AG04450 (cell line): ENCODE data around the gene ELMOD3. TPM values are rescaled to one million over a fixed set of nuclear protein-coding genes. Genes with fewer than 3 reads are reported as not detected.

Source experiments
- CTCF ChIA-PET: fragments of 300-600, 350-600 bp; formaldehyde crosslinking; extraction: SDS; loops from one replicate; lab custom pipeline; 2022; ENCODE audit warnings: antibody characterized with exemption, inconsistent platforms; lab: Charles Lee
- POLR2A ChIA-PET: fragments of 350-600 bp; formaldehyde crosslinking; extraction: SDS; loops from one replicate; lab custom pipeline; 2021; ENCODE audit warnings: antibody characterized with exemption, inconsistent platforms; lab: Yijun Ruan, JAX
- DNase-seq: peaks from one replicate; pipeline ENCODE4 v3.0.0-alpha.2; 2011; ENCODE audit warnings: low read depth, low spot score
- H3K27ac ChIP-seq: one replicate; pipeline ENCODE4 v1.5.1; 2012; ENCODE audit warnings: low read depth, low read length, control low read depth
- H3K27me3 ChIP-seq: one replicate; pipeline ENCODE4 v1.6.0; 2012; ENCODE audit warnings: low read length; ENCODE audit not compliant: control insufficient read depth, insufficient read depth
- H3K4me3 ChIP-seq: 2 replicates; pipeline ENCODE4 v1.5.1; 2011; ENCODE audit warnings: mild to moderate bottlenecking, low read depth, low read length, control low read depth
- H3K9me3 ChIP-seq: 2 replicates; pipeline ENCODE4 v1.5.1; 2012; ENCODE audit warnings: low read length; ENCODE audit not compliant: control insufficient read depth, insufficient read depth
- CTCF ChIP-seq: IDR thresholded peaks from 2 replicates; pipeline ENCODE4 v1.5.1; 2011; ENCODE audit warnings: low read depth, low read length, control low read depth, inconsistent platforms
- polyA plus RNA-seq: library from polyadenylated mRNA; depleted of rRNA; stranded (reverse); fragments of >200 nt; gene quantifications from 2 replicates; pipeline ENCODE4 v1.2.3, GENCODE V29; 2011

Gene ELMOD3
- polyA plus RNA-seq, 1 experiment: 17.8 TPM

- Histone ChIP-seq H3K27me3 (no peaks in the 10 kb centered on the region), H3K9me3 (peaks cover 3% of the 10 kb centered on the region; the same call in 1 of the 2 replicates), H3K4me3 (no peak overlapping the region), H3K27ac (no peak overlapping the region)
- no peak for DNase-seq
- CTCF ChIA-PET: interaction anchor here (1.3 to 6.0 kb wide), 5 partner anchors 115 to 215 kb away, joined by 5 to 124 read pairs (median 12); partner anchors contain the start of gene MAT2A
- POLR2A ChIA-PET: interaction anchor here (1.3 to 6.1 kb wide), 4 partner anchors 12 to 128 kb away, joined by 8 to 115 read pairs (median 24); partner anchors contain the start of gene MAT2A
- TF ChIP-seq CTCF: no peak
Measured at GRCh38 chr2:85422072-85422457, 67.5 kb downstream of the ELMOD3 start.

GRCh38 chr2:85423525-85423924, 69.0 kb downstream of the ELMOD3 start:
- no peak overlapping the region for H3K27ac ChIP-seq
- ChIA-PET POLR2A (interaction anchor here (6.1 kb wide), 1 partner anchor 116 kb away, joined by 115 read pairs; the partner anchor contains the start of gene MAT2A), CTCF (interaction anchor here (6.0 kb wide), 1 partner anchor 128 kb away, joined by 124 read pairs; no protein-coding TSS in a partner anchor)
- H3K27me3 ChIP-seq: no peaks in the 10 kb centered on the region
- TF ChIP-seq CTCF: no peak
- DNase-seq: no peak
- no peak overlapping the region for H3K4me3 ChIP-seq
- no peaks in the 10 kb centered on the region for H3K9me3 ChIP-seq

GRCh38 chr2:85425588-85425987, 71.0 kb downstream of the ELMOD3 start:
- ChIA-PET CTCF (interaction anchor here (0.6 to 1.4 kb wide), 2 partner anchors 127 to 384 kb away, joined by 3 read pairs; no protein-coding TSS in a partner anchor), POLR2A (interaction anchor here (1.0 kb wide), 1 partner anchor 113 kb away, joined by 4 read pairs; the partner anchor contains the start of gene MAT2A)
- Histone ChIP-seq H3K4me3 (no peak overlapping the region), H3K27ac (no peak overlapping the region), H3K9me3 (no peaks in the 10 kb centered on the region), H3K27me3 (no peaks in the 10 kb centered on the region)
- no peak for DNase-seq
- TF ChIP-seq CTCF: no peak

- Histone ChIP-seq H3K27me3 (no peaks in the 10 kb centered on the region), H3K27ac (no peak overlapping the region), H3K4me3 (no peak overlapping the region), H3K9me3 (no peaks in the 10 kb centered on the region; the same call in 1 of the 2 replicates)
- CTCF ChIA-PET: no interaction called here
- TF ChIP-seq CTCF: no peak
- no peak for DNase-seq
- POLR2A ChIA-PET: interaction anchor here (2.6 kb wide), 1 partner anchor 112 kb away, joined by 16 read pairs; the partner anchor contains the start of gene MAT2A
Measured at GRCh38 chr2:85427300-85427835, 72.8 kb downstream of the ELMOD3 start.

GRCh38 chr2:85428343-85428881, 73.8 kb downstream of the ELMOD3 start:
- Histone ChIP-seq H3K4me3 (no peak overlapping the region), H3K27me3 (no peaks in the 10 kb centered on the region), H3K27ac (no peak overlapping the region), H3K9me3 (no peaks in the 10 kb centered on the region; the same call in 1 of the 2 replicates)
- no peak for DNase-seq
- ChIA-PET CTCF (no interaction called here), POLR2A (interaction anchor here (1.6 to 2.6 kb wide), 2 partner anchors 111 to 120 kb away, joined by 8 to 16 read pairs; partner anchors contain the start of gene MAT2A)
- no peak for TF ChIP-seq CTCF
